ENCODE measurements around the gene VASH2.

- TF ChIP-seq CTCF (IDR thresholded peaks at IDR 0.05) (no peak), POLR2A (IDR thresholded peaks at IDR 0.05) (no peak)
These were observed 31.4 kb downstream of the VASH2 start for GRCh38 chr1:212981571-212982328.
